ENCODE results near the gene KRT4. TPM values are rescaled to one million over a fixed set of nuclear protein-coding genes. Genes with fewer than 3 reads are reported as not detected.
A peak's percentile ranks its signal among the peaks of the same experiment; 100 is the strongest.

KRT4 gene
- total RNA-seq, 1 experiment from 2014 or later = 20.7 TPM

GRCh38 chr12:52799505-52800211 is 14.3 kb downstream of the KRT4 start:
- Histone ChIP-seq H3F3A (ENCODE audit: low read length, unreplicated experiment) (no peaks in the 10 kb centered on the region), H3K4me1 (ENCODE audit: insufficient read depth, low read length) (peaks cover 61% of the 10 kb centered on the region), H3K4me3 (ENCODE audit: low read length) (no peak overlapping the region), H3K36me3 (ENCODE audit: low read depth, low read length) (no peaks in the 10 kb centered on the region), H3K4me2 (ENCODE audit: low read length) (no peak overlapping the region), H3K27ac (ENCODE audit: low read length) (peak overlapping the region; percentile 89), H3K27me3 (ENCODE audit: low read length) (no peaks in the 10 kb centered on the region), H3K9me2 (replicated peaks; ENCODE audit: low read length) (no peaks in the 10 kb centered on the region), H3K79me2 (ENCODE audit: low read length) (no peaks in the 10 kb centered on the region), H3K9ac (ENCODE audit: low read length) (no peak overlapping the region), H4K20me1 (ENCODE audit: low read length) (no peaks in the 10 kb centered on the region), H2AFZ (ENCODE audit: low read length) (no peak overlapping the region), H3K9me3 (ENCODE audit: low read length) (no peaks in the 10 kb centered on the region)
- ChIA-PET POLR2A (ENCODE audit: unreplicated experiment) (no interaction called here), CTCF (no interaction called here)
- intact Hi-C loops (cut with micrococcal nuclease) = loop anchor here (5.0 kb wide), 1 partner anchor 57 kb away; no protein-coding TSS in a partner anchor
- DNase-seq (no peak), ATAC-seq (no peak)
- BruUV-seq (replicated peaks) = no TSS peak
- no peak for TF ChIP-seq EZH2 (IDR thresholded peaks at IDR 0.05; ENCODE audit: low read length, unreplicated experiment)
- TF ChIP-seq EZH2phosphoT487 (IDR thresholded peaks at IDR 0.05; ENCODE audit: borderline replicate concordance, low read length) = no peak
- TF ChIP-seq CTCF (conservative IDR thresholded peaks at IDR 0.05; ENCODE audit: low read depth, low read length) = no peak

GRCh38 chr12:52798671-52799504 is 15.0 kb downstream of the KRT4 start:
- no peaks in the 10 kb centered on the region for H3K79me2 ChIP-seq (ENCODE audit: low read length)
- peak overlapping the region; percentile 51 for H3K4me2 ChIP-seq (ENCODE audit: low read length)
- no peaks in the 10 kb centered on the region for H3F3A ChIP-seq (ENCODE audit: low read length, unreplicated experiment)
- peak overlapping the region; percentile 89 for H3K27ac ChIP-seq (ENCODE audit: low read length)
- H3K4me3 ChIP-seq (ENCODE audit: low read length) = no peak overlapping the region
- CTCF ChIA-PET = no interaction called here
- H2AFZ ChIP-seq (ENCODE audit: low read length) = no peak overlapping the region
- H3K9me3 ChIP-seq (ENCODE audit: low read length) = no peaks in the 10 kb centered on the region
- intact Hi-C loops (cut with micrococcal nuclease) = no loop called here
- POLR2A ChIA-PET (ENCODE audit: unreplicated experiment) = no interaction called here
- no peaks in the 10 kb centered on the region for H3K36me3 ChIP-seq (ENCODE audit: low read depth, low read length)
- no peaks in the 10 kb centered on the region for H3K27me3 ChIP-seq (ENCODE audit: low read length)
- DNase-seq = peak; percentile 92
- peaks cover 67% of the 10 kb centered on the region for H3K4me1 ChIP-seq (ENCODE audit: insufficient read depth, low read length)
- no TSS peak for BruUV-seq (replicated peaks)
- H4K20me1 ChIP-seq (ENCODE audit: low read length) = no peaks in the 10 kb centered on the region
- H3K9me2 ChIP-seq (replicated peaks; ENCODE audit: low read length) = no peaks in the 10 kb centered on the region
- TF ChIP-seq EZH2phosphoT487 (IDR thresholded peaks at IDR 0.05; ENCODE audit: borderline replicate concordance, low read length) (no peak), CTCF (conservative IDR thresholded peaks at IDR 0.05; ENCODE audit: low read depth, low read length) (no peak), EZH2 (IDR thresholded peaks at IDR 0.05; ENCODE audit: low read length, unreplicated experiment) (no peak)
- H3K9ac ChIP-seq (ENCODE audit: low read length) = peak overlapping the region; percentile 47
- ATAC-seq = peak; percentile 77
